Neural crest cell (in vitro differentiated cells): Measurements from ENCODE around the gene ZNF516. TPM values are rescaled to one million over a fixed set of nuclear protein-coding genes. Genes with fewer than 3 reads are reported as not detected.
A peak's percentile ranks its signal among the peaks of the same experiment; 100 is the strongest.

Source experiments
- DNase-seq: peaks from one replicate; pipeline ENCODE4 v3.0.0; 2021; ENCODE audit warnings: low read depth, mixed read lengths, low spot score
- H3K27ac Mint-ChIP-seq: one replicate; pipeline ENCODE4 v1.8.0; 2021; ENCODE audit warnings: mild to moderate bottlenecking, mixed read lengths; ENCODE audit not compliant: unreplicated experiment
- H3K27me3 Mint-ChIP-seq: 2 replicates; pipeline ENCODE4 v1.8.0; 2021; ENCODE audit warnings: low read depth, mild to moderate bottlenecking, mixed read lengths
- H3K36me3 Mint-ChIP-seq: 2 replicates; pipeline ENCODE4 v1.8.0; 2021; ENCODE audit warnings: low read depth, mild to moderate bottlenecking, mixed read lengths
- H3K4me1 Mint-ChIP-seq: 2 replicates; pipeline ENCODE4 v1.8.0; 2021; ENCODE audit warnings: mixed read lengths
- H3K4me3 Mint-ChIP-seq: one replicate; pipeline ENCODE4 v1.8.0; 2021; ENCODE audit warnings: mild to moderate bottlenecking, mixed read lengths
- H3K9me3 Mint-ChIP-seq: 2 replicates; pipeline ENCODE4 v1.8.0; 2021; ENCODE audit warnings: mixed read lengths
- total RNA-seq: library from RNA; stranded (reverse); gene quantifications from 2 replicates; pipeline ENCODE4 v1.2.1, GENCODE V29; 2021
- TF ChIP-seq, protein P1 (sequence below): fragments of 200-600 bp; sonication (generic); conservative IDR thresholded peaks from 2 replicates; pipeline ENCODE4 v1.5.0; 2021; ENCODE audit warnings: antibody characterized with exemption, mild to moderate bottlenecking

ZNF516 gene
- total RNA-seq, 1 donor from 2014 or later, result 91.2 TPM

DNA sequence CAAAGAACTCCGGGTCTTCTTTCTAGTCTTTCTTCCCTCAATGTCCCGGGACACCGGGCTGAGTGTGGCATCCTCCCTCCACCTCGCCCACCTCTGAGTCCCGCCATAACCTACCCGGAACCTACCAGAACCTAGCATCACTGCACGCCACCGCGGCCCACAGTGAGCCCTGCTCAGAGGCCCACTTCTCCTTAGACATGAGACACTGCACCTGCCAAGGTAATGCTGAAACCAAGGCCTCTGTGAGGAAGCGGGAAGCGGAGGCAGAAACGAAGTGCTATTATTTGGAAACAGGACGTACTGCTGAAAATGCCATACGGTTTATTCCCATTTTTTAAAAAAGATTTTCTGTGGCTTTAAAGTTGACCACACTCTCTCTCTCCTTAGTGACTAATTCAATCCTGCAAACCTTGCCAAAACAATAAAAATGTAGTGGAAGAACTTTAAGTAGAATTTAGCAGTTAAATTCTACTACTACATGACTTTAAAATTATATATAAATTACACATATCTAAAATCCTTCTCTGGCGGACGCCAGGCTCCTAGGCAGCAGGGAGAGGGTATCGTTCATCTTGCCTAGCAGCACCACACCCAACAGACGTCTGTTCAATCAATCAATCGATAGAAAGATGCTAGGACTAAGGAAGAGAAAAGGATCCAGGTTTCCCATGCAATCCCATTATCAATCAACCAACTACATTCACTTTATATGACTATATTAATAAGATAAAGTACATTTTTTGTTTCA lies 82.0 kb downstream of the ZNF516 start:
- Mint-ChIP-seq H3K27me3 (no peaks in the 10 kb centered on the region), H3K27ac (no peak overlapping the region), H3K4me3 (no peak overlapping the region), H3K4me1 (peaks cover 59% of the 10 kb centered on the region), H3K9me3 (no peaks in the 10 kb centered on the region), H3K36me3 (peaks cover 21% of the 10 kb centered on the region)
- TF ChIP-seq, protein P1, sequence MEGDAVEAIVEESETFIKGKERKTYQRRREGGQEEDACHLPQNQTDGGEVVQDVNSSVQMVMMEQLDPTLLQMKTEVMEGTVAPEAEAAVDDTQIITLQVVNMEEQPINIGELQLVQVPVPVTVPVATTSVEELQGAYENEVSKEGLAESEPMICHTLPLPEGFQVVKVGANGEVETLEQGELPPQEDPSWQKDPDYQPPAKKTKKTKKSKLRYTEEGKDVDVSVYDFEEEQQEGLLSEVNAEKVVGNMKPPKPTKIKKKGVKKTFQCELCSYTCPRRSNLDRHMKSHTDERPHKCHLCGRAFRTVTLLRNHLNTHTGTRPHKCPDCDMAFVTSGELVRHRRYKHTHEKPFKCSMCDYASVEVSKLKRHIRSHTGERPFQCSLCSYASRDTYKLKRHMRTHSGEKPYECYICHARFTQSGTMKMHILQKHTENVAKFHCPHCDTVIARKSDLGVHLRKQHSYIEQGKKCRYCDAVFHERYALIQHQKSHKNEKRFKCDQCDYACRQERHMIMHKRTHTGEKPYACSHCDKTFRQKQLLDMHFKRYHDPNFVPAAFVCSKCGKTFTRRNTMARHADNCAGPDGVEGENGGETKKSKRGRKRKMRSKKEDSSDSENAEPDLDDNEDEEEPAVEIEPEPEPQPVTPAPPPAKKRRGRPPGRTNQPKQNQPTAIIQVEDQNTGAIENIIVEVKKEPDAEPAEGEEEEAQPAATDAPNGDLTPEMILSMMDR, result no peak
- DNase-seq, result no peak

DNA sequence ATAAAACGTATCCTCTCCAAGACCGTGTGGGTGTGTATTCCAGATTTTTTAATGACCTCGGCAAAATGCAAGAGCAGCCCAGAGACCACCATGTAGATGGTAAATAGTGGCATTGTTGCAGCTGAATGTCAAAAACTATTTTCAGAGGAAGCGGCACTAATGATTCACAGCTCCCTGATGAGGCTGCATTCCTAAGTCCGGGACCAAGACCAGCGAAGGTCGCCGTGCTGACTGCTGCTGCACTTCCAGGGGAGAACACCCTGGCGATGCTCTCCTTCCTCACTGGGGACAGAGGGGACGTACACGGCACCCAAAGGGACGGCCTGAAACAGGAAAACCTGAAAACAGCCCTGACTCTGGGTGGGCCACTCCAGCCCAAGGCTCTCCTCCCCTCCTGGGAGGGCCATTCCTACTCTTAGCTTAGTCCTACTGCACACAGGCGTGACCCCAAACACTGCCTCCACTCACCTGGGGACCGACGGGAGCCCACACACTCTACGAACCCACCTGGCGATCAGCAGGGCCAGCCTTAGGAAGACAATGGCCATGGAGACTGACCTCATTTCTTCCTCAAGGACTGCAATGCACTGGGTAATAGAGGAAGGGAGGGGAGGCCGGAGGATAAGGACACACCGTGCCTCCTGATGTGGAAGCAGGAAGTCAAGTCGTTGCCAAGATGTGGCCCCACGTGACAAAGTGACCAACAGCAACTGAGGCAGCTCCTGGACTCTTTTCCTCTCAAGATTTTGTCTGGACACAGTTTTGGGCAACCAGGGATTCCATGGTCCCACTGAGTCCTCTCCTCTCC lies 82.8 kb downstream of the ZNF516 start:
- Mint-ChIP-seq H3K4me3 (no peak overlapping the region), H3K36me3 (peaks cover 21% of the 10 kb centered on the region), H3K4me1 (peaks cover 53% of the 10 kb centered on the region), H3K27me3 (no peaks in the 10 kb centered on the region), H3K9me3 (no peaks in the 10 kb centered on the region), H3K27ac (peak overlapping the region; percentile 78)
- TF ChIP-seq, protein P1, result no peak
- DNase-seq, result no peak

- no peaks in the 10 kb centered on the region for H3K9me3 Mint-ChIP-seq
- no peak overlapping the region for H3K4me3 Mint-ChIP-seq
- no peaks in the 10 kb centered on the region for H3K27me3 Mint-ChIP-seq
- TF ChIP-seq, protein P1, result no peak
- H3K36me3 Mint-ChIP-seq, result peaks cover 24% of the 10 kb centered on the region
- no peak for DNase-seq
- peaks cover 48% of the 10 kb centered on the region for H3K4me1 Mint-ChIP-seq
- no peak overlapping the region for H3K27ac Mint-ChIP-seq
Measured at GRCh38 chr18:76410660-76411417, 84.2 kb downstream of the ZNF516 start.

DNA sequence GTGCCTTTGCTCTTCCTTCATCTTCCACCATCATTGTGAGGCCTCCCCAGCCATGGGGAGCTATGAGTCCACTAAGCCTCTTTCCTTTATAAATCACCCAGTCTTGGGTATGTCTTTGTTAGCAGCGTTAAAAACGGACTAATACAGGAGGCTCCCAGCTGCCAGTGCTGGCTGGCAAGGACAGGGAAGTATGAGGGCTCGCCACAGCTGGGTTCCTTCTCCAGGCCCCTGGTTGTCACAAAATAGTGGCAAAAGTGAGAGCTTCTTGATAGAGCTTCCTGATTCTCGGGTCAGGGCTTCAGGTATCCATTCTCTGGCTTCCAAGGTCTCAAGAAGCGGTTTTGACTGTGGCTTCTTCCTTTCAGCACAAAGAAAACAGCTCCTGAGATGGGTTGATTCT lies 85.0 kb downstream of the ZNF516 start:
- no peak overlapping the region for H3K27ac Mint-ChIP-seq
- H3K4me3 Mint-ChIP-seq, result no peak overlapping the region
- DNase-seq, result no peak
- TF ChIP-seq, protein P1, result no peak
- H3K36me3 Mint-ChIP-seq, result peaks cover 24% of the 10 kb centered on the region
- no peaks in the 10 kb centered on the region for H3K27me3 Mint-ChIP-seq
- H3K9me3 Mint-ChIP-seq, result no peaks in the 10 kb centered on the region
- peaks cover 44% of the 10 kb centered on the region for H3K4me1 Mint-ChIP-seq

DNA sequence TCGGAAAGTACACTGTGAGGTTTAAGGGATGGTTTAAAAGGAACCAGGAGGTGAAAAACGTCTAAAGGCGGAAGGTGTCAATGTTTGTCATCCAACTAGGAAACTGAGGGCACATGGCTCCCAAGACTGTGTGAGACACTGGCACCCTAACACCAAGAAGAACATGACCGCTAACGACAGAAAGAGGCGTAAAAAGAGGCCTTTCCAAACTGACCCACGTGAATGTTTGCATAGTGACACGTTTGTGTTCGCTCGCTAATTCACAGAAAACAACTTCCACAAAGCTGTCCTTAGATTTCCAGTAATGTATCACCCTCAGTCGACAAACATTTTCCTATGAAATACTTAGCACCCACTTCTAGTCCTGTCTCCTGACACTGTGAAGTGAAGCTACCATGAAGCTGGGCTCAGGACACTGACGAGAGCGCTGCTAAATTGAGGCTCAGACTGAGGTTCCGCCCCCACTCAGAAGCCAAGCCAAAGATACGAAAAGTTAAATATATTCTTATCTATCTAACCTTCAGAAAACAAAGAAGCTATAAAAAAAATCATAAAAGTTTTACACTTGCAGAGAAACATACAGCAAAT lies 86.5 kb downstream of the ZNF516 start:
- no peak for DNase-seq
- Mint-ChIP-seq H3K27ac (no peak overlapping the region), H3K4me1 (peaks cover 49% of the 10 kb centered on the region), H3K36me3 (peaks cover 31% of the 10 kb centered on the region), H3K9me3 (no peaks in the 10 kb centered on the region), H3K27me3 (no peaks in the 10 kb centered on the region), H3K4me3 (no peak overlapping the region)
- TF ChIP-seq, protein P1, result no peak
